HCT116 (cell line): ENCODE data around the gene TMUB1. TPM values are rescaled to one million over a fixed set of nuclear protein-coding genes. Genes with fewer than 3 reads are reported as not detected.

Source experiments
- ATAC-seq: fragments of 200-7000 bp; cut with Tn5 transposase; 2 replicates; pipeline ENCODE4 v1.9.1; 2020; ENCODE audit warnings: mild to moderate bottlenecking, moderate library complexity
- BruUV-seq: library from RNA; stranded (reverse); fragments of 400-500 nt; replicated peaks from 2 replicates; lab custom pipeline; 2021; lab: Mats Ljungman, UMichigan
- CTCF ChIA-PET: fragments of 300-600 bp; sonication (Branson Sonifier 250); formaldehyde crosslinking; loops from one replicate; lab custom pipeline; 2021; ENCODE audit warnings: antibody characterized with exemption; lab: Charles Lee
- POLR2A ChIA-PET: fragments of 300-600, 350-600 bp; sonication (Branson Sonifier 250); formaldehyde crosslinking; loops from one replicate; lab custom pipeline; 2021; ENCODE audit warnings: antibody characterized with exemption; lab: Charles Lee
- RAD21 ChIA-PET, 2 experiments: fragments of 300-600 bp; sonication (Branson Sonifier 250); formaldehyde crosslinking; loops; one replicate each; lab custom pipeline; 2023; ENCODE audit warnings: low total read pairs in 2 of 2; ENCODE audit not compliant: uncharacterized antibody in 2 of 2, unreplicated experiment in 2 of 2, low non-redundant PET in 1 of 2; lab: Charles Lee
- DNase-seq: peaks from one replicate; pipeline ENCODE4 v3.0.0-alpha.2; 2010; ENCODE audit warnings: low read depth, low spot score
- H2AFZ ChIP-seq: fragments of 200-600 bp; shearing (Covaris generic), sonication (generic); 2 replicates; pipeline ENCODE4 v1.6.1; 2017; ENCODE audit warnings: low read depth, mixed run types, mixed read lengths, antibody characterized with exemption, low read length; ENCODE audit not compliant: poor library complexity, severe bottlenecking
- H3K27ac ChIP-seq: 2 replicates; pipeline ENCODE4 v1.5.1; 2012; ENCODE audit warnings: low read depth, low read length
- H3K27me3 ChIP-seq: fragments of 200-600 bp; sonication (generic); 2 replicates; pipeline ENCODE4 v1.6.1; 2016; ENCODE audit warnings: mixed run types, low read length, mixed read lengths; ENCODE audit not compliant: insufficient read depth
- H3K36me3 ChIP-seq, 2 experiments: fragments of 200-500 bp in 1 of 2; fragments of 200-600 bp in 1 of 2; sonication (Bioruptor generic) in 1 of 2; sonication (generic) in 1 of 2; 2 replicates each; pipeline versions ENCODE4 v1.5.1 to v1.6.1; 2014 to 2016; ENCODE audit warnings: low read length in 2 of 2, inconsistent platforms in 1 of 2, mixed read lengths in 1 of 2, mixed run types in 1 of 2; ENCODE audit not compliant: insufficient read depth in 2 of 2, control insufficient read depth in 1 of 2
- H3K4me1 ChIP-seq, 2 experiments: fragments of 200-600 bp in 1 of 2; sonication (generic) in 1 of 2; 2 replicates each; pipeline versions ENCODE4 v1.5.1 to v1.6.1; 2012 to 2017; ENCODE audit warnings: low read length in 2 of 2, inconsistent platforms in 1 of 2, mild to moderate bottlenecking in 1 of 2, mixed read lengths in 1 of 2, mixed run types in 1 of 2, moderate library complexity in 1 of 2; ENCODE audit not compliant: insufficient read depth in 2 of 2, control insufficient read depth in 1 of 2
- H3K4me2 ChIP-seq: fragments of 200-600 bp; sonication (generic); 2 replicates; pipeline ENCODE4 v1.6.1; 2017; ENCODE audit warnings: mixed run types, low read length, mixed read lengths
- H3K4me3 ChIP-seq, 2 experiments: fragments of 200-600 bp in 1 of 2; sonication (generic) in 1 of 2; replicated peaks in 1 of 2; 2 replicates each; pipeline ENCODE4 v1.5.1; 2011 to 2016; ENCODE audit warnings: low read length in 2 of 2, control low read depth in 1 of 2, low read depth in 1 of 2, mild to moderate bottlenecking in 1 of 2, mixed read lengths in 1 of 2, mixed run types in 1 of 2
- H3K79me2 ChIP-seq: fragments of 200-600 bp; sonication (generic); 2 replicates; pipeline ENCODE4 v1.6.1; 2017; ENCODE audit warnings: mild to moderate bottlenecking, mixed run types, low read length, moderate library complexity, mixed read lengths; ENCODE audit not compliant: insufficient read depth
- H3K9ac ChIP-seq: fragments of 200-600 bp; sonication (generic); 2 replicates; pipeline ENCODE4 v1.6.1; 2016; ENCODE audit warnings: low read length, mixed read lengths
- H3K9me2 ChIP-seq: fragments of 200-600 bp; sonication (generic), shearing (Covaris generic); 2 replicates; pipeline ENCODE4 v1.6.1; 2017; ENCODE audit warnings: mixed run types, mild to moderate bottlenecking, moderate library complexity; ENCODE audit not compliant: insufficient read depth
- H3K9me3 ChIP-seq, 2 experiments: fragments of 200-500 bp in 1 of 2; fragments of 200-600 bp in 1 of 2; sonication (Bioruptor generic) in 1 of 2; sonication (generic) in 1 of 2; 2 replicates each; pipeline ENCODE4 v1.6.1; 2014 to 2017; ENCODE audit warnings: low read length in 2 of 2, mixed read lengths in 2 of 2, inconsistent platforms in 1 of 2, low read depth in 1 of 2, mild to moderate bottlenecking in 1 of 2, mixed run types in 1 of 2, moderate library complexity in 1 of 2; ENCODE audit not compliant: control insufficient read depth in 1 of 2, insufficient read depth in 1 of 2
- H4K20me1 ChIP-seq: fragments of 200-600 bp; sonication (generic), shearing (Covaris generic); 2 replicates; pipeline ENCODE4 v1.6.1; 2017; ENCODE audit warnings: mixed run types, mild to moderate bottlenecking, moderate library complexity; ENCODE audit not compliant: insufficient read depth
- CBX3 ChIP-seq: IDR thresholded peaks from 2 replicates; pipeline ENCODE4 v1.6.1; 2012; ENCODE audit warnings: low read depth
- CEBPB ChIP-seq: IDR thresholded peaks from 2 replicates; pipeline ENCODE4 v1.6.1; 2012; ENCODE audit warnings: low read depth
- EGR1 ChIP-seq: IDR thresholded peaks from 2 replicates; pipeline ENCODE4 v1.6.1; 2012; ENCODE audit warnings: low read depth
- ELF1 ChIP-seq: IDR thresholded peaks from 2 replicates; pipeline ENCODE4 v1.6.1; 2012; ENCODE audit warnings: low read depth, borderline replicate concordance
- EZH2 ChIP-seq: fragments of 200-600 bp; sonication (generic); IDR thresholded peaks from 2 replicates; pipeline ENCODE4 v1.6.1; 2017; ENCODE audit warnings: antibody characterized with exemption, mixed run types
- EZH2phosphoT487 ChIP-seq: fragments of 200-600 bp; IDR thresholded peaks from 2 replicates; pipeline ENCODE4 v1.6.1; 2018; ENCODE audit warnings: antibody characterized with exemption, borderline replicate concordance
- FOSL1 ChIP-seq: IDR thresholded peaks from 2 replicates; pipeline ENCODE4 v1.6.1; 2012; ENCODE audit warnings: low read depth
- JUND ChIP-seq: IDR thresholded peaks from 2 replicates; pipeline ENCODE4 v1.6.1; 2012
- POLR2AphosphoS5 ChIP-seq: IDR thresholded peaks from 2 replicates; pipeline ENCODE4 v1.6.1; 2011; ENCODE audit warnings: mild to moderate bottlenecking, low read depth, low read length, moderate library complexity
- SIN3A ChIP-seq: IDR thresholded peaks from 2 replicates; pipeline ENCODE4 v1.6.1; 2012; ENCODE audit warnings: low read depth
- SP1 ChIP-seq: IDR thresholded peaks from 2 replicates; pipeline ENCODE4 v1.6.1; 2012; ENCODE audit warnings: low read depth
- SRF ChIP-seq: IDR thresholded peaks from 2 replicates; pipeline ENCODE4 v1.6.1; 2012; ENCODE audit warnings: low read depth
- TCF7L2 ChIP-seq: IDR thresholded peaks from 2 replicates; pipeline ENCODE4 v1.7.0; 2011; ENCODE audit warnings: borderline replicate concordance, inconsistent platforms; ENCODE audit not compliant: insufficient read depth, insufficient read length; ENCODE audit errors: extremely low read depth
- YY1 ChIP-seq: IDR thresholded peaks from 2 replicates; pipeline ENCODE4 v1.6.1; 2011; ENCODE audit warnings: low read length, low read depth, moderate library complexity, mild to moderate bottlenecking; ENCODE audit not compliant: insufficient replicate concordance; ENCODE audit errors: extremely low read depth
- ZFX ChIP-seq: fragments of 450-650 bp; IDR thresholded peaks from 2 replicates; pipeline ENCODE4 v1.6.1; 2017
- ZNF274 ChIP-seq: fragments of 200-500 bp; sonication (Bioruptor generic); IDR thresholded peaks from 2 replicates; pipeline ENCODE4 v1.6.1; 2014; ENCODE audit warnings: mild to moderate bottlenecking, low read depth, low read length, inconsistent platforms
- intact Hi-C: fragments of 100-400 bp; cut with micrococcal nuclease; formaldehyde crosslinking; loops from 2 replicates; pipeline ENCODE4 v1.10.0; 2022
- total RNA-seq: library from RNA; stranded (reverse); gene quantifications from one replicate; pipeline ENCODE4 v1.2.1, GENCODE V29; 2021; ENCODE audit not compliant: unreplicated experiment
- TF ChIP-seq, protein P1 (sequence below): IDR thresholded peaks from 2 replicates; pipeline ENCODE4 v1.6.1; 2011; ENCODE audit warnings: mild to moderate bottlenecking, low read length, moderate library complexity; ENCODE audit not compliant: insufficient replicate concordance; ENCODE audit errors: extremely low read depth
- TF ChIP-seq, protein P2 (sequence below): IDR thresholded peaks from 2 replicates; pipeline ENCODE4 v1.6.1; 2012; ENCODE audit warnings: low read depth
- TF ChIP-seq, protein P3 (sequence below): IDR thresholded peaks from 2 replicates; pipeline ENCODE4 v1.6.1; 2012
- TF ChIP-seq, protein P4 (sequence below): IDR thresholded peaks from 2 replicates; pipeline ENCODE4 v1.6.1; 2012

Gene TMUB1
- total RNA-seq, 1 experiment from 2014 or later: 75.8 TPM

DNA sequence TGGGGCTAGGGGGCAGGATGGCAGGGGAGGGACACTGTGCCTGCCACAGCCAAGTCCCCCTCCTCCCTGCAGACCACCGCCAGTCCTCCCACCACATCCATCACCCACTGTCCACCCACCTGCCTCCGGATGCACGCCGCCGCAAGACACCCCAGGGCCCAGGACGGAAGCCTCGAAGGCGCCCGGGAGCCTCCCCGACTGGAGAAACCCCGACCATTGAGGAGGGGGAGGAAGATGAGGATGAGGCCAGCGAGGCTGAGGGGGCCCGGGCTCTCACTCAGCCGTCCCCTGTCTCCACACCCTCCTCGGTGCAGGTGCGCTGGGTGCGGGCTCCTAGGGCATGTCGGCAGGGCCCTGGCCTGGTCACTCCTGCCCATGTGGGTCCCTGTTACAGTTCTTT is 18.8 kb downstream of the TMUB1 start:
- ATAC-seq: no peak
- RAD21 ChIA-PET: no interaction called here

More for the DNA sequence above, 18.8 kb downstream of the TMUB1 start:
- H3K4me3 ChIP-seq: no peak overlapping the region
- H3K4me1 ChIP-seq: peaks cover 15 to 32% of the 10 kb centered on the region in 2 experiments
- H3K36me3 ChIP-seq: peaks cover 30 to 34% of the 10 kb centered on the region in 2 experiments
- BruUV-seq: no TSS peak
- no peaks in the 10 kb centered on the region for H3K9me2 ChIP-seq
- H3K79me2 ChIP-seq: peaks cover 79% of the 10 kb centered on the region
- H3K9me3 ChIP-seq: no peaks in the 10 kb centered on the region
- TF ChIP-seq, protein P1, sequence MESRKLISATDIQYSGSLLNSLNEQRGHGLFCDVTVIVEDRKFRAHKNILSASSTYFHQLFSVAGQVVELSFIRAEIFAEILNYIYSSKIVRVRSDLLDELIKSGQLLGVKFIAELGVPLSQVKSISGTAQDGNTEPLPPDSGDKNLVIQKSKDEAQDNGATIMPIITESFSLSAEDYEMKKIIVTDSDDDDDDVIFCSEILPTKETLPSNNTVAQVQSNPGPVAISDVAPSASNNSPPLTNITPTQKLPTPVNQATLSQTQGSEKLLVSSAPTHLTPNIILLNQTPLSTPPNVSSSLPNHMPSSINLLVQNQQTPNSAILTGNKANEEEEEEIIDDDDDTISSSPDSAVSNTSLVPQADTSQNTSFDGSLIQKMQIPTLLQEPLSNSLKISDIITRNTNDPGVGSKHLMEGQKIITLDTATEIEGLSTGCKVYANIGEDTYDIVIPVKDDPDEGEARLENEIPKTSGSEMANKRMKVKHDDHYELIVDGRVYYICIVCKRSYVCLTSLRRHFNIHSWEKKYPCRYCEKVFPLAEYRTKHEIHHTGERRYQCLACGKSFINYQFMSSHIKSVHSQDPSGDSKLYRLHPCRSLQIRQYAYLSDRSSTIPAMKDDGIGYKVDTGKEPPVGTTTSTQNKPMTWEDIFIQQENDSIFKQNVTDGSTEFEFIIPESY: no peak
- TF ChIP-seq CBX3: no peak
- no peak for TF ChIP-seq TCF7L2
- no peak for TF ChIP-seq ELF1
- no peak for TF ChIP-seq EGR1
- TF ChIP-seq JUND: no peak
- TF ChIP-seq, protein P2, sequence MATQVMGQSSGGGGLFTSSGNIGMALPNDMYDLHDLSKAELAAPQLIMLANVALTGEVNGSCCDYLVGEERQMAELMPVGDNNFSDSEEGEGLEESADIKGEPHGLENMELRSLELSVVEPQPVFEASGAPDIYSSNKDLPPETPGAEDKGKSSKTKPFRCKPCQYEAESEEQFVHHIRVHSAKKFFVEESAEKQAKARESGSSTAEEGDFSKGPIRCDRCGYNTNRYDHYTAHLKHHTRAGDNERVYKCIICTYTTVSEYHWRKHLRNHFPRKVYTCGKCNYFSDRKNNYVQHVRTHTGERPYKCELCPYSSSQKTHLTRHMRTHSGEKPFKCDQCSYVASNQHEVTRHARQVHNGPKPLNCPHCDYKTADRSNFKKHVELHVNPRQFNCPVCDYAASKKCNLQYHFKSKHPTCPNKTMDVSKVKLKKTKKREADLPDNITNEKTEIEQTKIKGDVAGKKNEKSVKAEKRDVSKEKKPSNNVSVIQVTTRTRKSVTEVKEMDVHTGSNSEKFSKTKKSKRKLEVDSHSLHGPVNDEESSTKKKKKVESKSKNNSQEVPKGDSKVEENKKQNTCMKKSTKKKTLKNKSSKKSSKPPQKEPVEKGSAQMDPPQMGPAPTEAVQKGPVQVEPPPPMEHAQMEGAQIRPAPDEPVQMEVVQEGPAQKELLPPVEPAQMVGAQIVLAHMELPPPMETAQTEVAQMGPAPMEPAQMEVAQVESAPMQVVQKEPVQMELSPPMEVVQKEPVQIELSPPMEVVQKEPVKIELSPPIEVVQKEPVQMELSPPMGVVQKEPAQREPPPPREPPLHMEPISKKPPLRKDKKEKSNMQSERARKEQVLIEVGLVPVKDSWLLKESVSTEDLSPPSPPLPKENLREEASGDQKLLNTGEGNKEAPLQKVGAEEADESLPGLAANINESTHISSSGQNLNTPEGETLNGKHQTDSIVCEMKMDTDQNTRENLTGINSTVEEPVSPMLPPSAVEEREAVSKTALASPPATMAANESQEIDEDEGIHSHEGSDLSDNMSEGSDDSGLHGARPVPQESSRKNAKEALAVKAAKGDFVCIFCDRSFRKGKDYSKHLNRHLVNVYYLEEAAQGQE: no peak
- TF ChIP-seq CEBPB: no peak
- TF ChIP-seq, protein P3, sequence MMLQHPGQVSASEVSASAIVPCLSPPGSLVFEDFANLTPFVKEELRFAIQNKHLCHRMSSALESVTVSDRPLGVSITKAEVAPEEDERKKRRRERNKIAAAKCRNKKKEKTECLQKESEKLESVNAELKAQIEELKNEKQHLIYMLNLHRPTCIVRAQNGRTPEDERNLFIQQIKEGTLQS: no peak
- no peak for TF ChIP-seq ZNF274
- no peak for TF ChIP-seq SRF
- TF ChIP-seq SP1: no peak
- TF ChIP-seq FOSL1: no peak
- no peak for TF ChIP-seq YY1
- TF ChIP-seq EZH2phosphoT487: no peak
- TF ChIP-seq POLR2AphosphoS5: no peak
- TF ChIP-seq ZFX: no peak
- TF ChIP-seq SIN3A: no peak
- TF ChIP-seq, protein P4, sequence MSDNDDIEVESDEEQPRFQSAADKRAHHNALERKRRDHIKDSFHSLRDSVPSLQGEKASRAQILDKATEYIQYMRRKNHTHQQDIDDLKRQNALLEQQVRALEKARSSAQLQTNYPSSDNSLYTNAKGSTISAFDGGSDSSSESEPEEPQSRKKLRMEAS: no peak
- no peak for TF ChIP-seq EZH2
- no peak overlapping the region for H3K9ac ChIP-seq
- ChIA-PET CTCF (no interaction called here), POLR2A (no interaction called here)
- H3K27me3 ChIP-seq: no peaks in the 10 kb centered on the region
- H3K27ac ChIP-seq: no peak overlapping the region
- H3K4me2 ChIP-seq: no peak overlapping the region
- H4K20me1 ChIP-seq: no peaks in the 10 kb centered on the region
- intact Hi-C loops: no loop called here
- H2AFZ ChIP-seq: no peak overlapping the region
- no peak for DNase-seq
